SH-SY5Y (cell line): ENCODE measurements around the gene SUGCT.

Experiments
- GATA2 ChIP-seq: IDR thresholded peaks from 2 replicates; pipeline ENCODE4 v1.6.1; 2011; ENCODE audit warnings: mild to moderate bottlenecking, low read depth, low read length
- GATA3 ChIP-seq: IDR thresholded peaks from 2 replicates; pipeline ENCODE4 v1.6.1; 2011; ENCODE audit warnings: low read depth, mild to moderate bottlenecking, low read length, moderate library complexity

DNA sequence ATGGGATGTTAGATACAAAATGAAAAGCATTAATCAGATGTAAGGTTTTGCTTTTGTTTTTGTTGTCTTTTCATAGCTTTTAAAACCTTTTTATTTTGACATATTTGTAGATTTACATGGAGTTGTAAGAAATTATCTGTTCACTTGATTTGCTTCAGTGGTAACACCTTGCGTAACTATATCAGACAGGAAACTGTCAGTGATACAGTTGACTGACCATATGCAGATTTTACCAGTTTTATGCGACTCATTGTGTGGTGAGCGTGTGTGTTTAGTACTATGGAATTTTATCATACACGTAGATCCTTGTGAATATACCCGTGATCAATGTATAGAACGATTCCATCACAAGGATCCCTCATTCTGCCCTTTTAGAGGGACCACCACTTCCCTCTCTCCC is 701.4 kb downstream of the SUGCT start:
- no peak for TF ChIP-seq GATA3
- TF ChIP-seq GATA2, result no peak
